HepG2 (cell line): ENCODE measurements around the gene SLC22A14. TPM values are rescaled to one million over a fixed set of nuclear protein-coding genes. Genes with fewer than 3 reads are reported as not detected.

ENCODE experiments used
- ATAC-seq: fragments of 200-7000 bp; cut with Tn5 transposase; 3 replicates; pipeline ENCODE4 v1.9.1; 2020; ENCODE audit warnings: mild to moderate bottlenecking, moderate library complexity
- BruUV-seq: library from RNA; stranded (reverse); fragments of 400-500 nt; replicated peaks from 2 replicates; lab custom pipeline; 2021; lab: Mats Ljungman, UMichigan
- CTCF ChIA-PET: fragments of 300-600 bp; formaldehyde crosslinking; extraction: SDS; loops from one replicate; lab custom pipeline; 2021; ENCODE audit warnings: low total read pairs, inconsistent platforms, low intra/inter-chr PET ratio; lab: Yijun Ruan, JAX
- POLR2A ChIA-PET: fragments of 350-600 bp; sonication (Branson Sonifier 250); formaldehyde crosslinking; loops from one replicate; lab custom pipeline; 2020; ENCODE audit warnings: antibody characterized with exemption, inconsistent platforms; lab: Yijun Ruan, JAX
- DNase-seq: peaks from one replicate; pipeline ENCODE4 v3.0.0-alpha.2; 2015; ENCODE audit warnings: low spot score
- FAIRE-seq: peaks from 3 replicates; lab custom pipeline; 2011; peaks lifted over from hg19 to GRCh38; lab: Jason Lieb, UNC
- H2AFZ ChIP-seq: one replicate; pipeline ENCODE4 v1.6.1; 2011; ENCODE audit warnings: low read length, inconsistent platforms
- H3K27ac ChIP-seq: fragments of 300-600 bp; 3 replicates; pipeline ENCODE4 v1.8.0; 2011; ENCODE audit warnings: mixed run types, mild to moderate bottlenecking, mixed read lengths, low read length, inconsistent platforms; ENCODE audit not compliant: insufficient read depth; ENCODE audit errors: extremely low read length
- H3K27me3 ChIP-seq, 2 experiments: fragments of 200-600 bp in 1 of 2; 2 replicates in 1 of 2; 3 replicates in 1 of 2; pipeline versions ENCODE4 v1.6.0 to v1.8.0; 2011; ENCODE audit warnings: low read length in 2 of 2, mild to moderate bottlenecking in 2 of 2, moderate library complexity in 2 of 2, inconsistent platforms in 1 of 2; ENCODE audit not compliant: insufficient read depth in 2 of 2, control insufficient read depth in 1 of 2
- H3K36me3 ChIP-seq, 2 experiments: fragments of 200-600 bp in 1 of 2; replicated peaks in 1 of 2; 2 replicates in 1 of 2; 3 replicates in 1 of 2; pipeline versions ENCODE4 v1.5.1 to v1.8.0; 2011; ENCODE audit warnings: low read length in 2 of 2, inconsistent platforms in 1 of 2; ENCODE audit not compliant: insufficient read depth in 2 of 2, control insufficient read depth in 1 of 2
- H3K4me1 ChIP-seq: 2 replicates; pipeline ENCODE4 v1.5.1; 2012; ENCODE audit warnings: low read length, inconsistent platforms; ENCODE audit not compliant: insufficient read depth
- H3K4me2 ChIP-seq: 2 replicates; pipeline ENCODE4 v1.6.0; 2011; ENCODE audit warnings: low read depth, low read length, inconsistent platforms
- H3K4me3 ChIP-seq, 3 experiments: fragments of 200-600 bp in 1 of 3; sonication (generic), shearing (Covaris generic) in 1 of 3; replicated peaks in 1 of 3; 2 replicates each; pipeline ENCODE4 v1.5.1; 2011 to 2016; ENCODE audit warnings: low read length in 3 of 3, inconsistent platforms in 2 of 3, low read depth in 2 of 3, mild to moderate bottlenecking in 2 of 3, control low read depth in 1 of 3, mixed read lengths in 1 of 3; ENCODE audit not compliant: insufficient read depth in 1 of 3
- H3K79me2 ChIP-seq: one replicate; pipeline ENCODE4 v1.6.1; 2011; ENCODE audit warnings: low read length, inconsistent platforms; ENCODE audit not compliant: insufficient read depth
- H3K9ac ChIP-seq: 2 replicates; pipeline ENCODE4 v1.6.0; 2011; ENCODE audit warnings: mild to moderate bottlenecking, low read depth, low read length, inconsistent platforms; ENCODE audit not compliant: insufficient read depth
- H3K9me3 ChIP-seq: 2 replicates; pipeline ENCODE4 v1.5.1; 2012; ENCODE audit warnings: mild to moderate bottlenecking, low read length
- H4K20me1 ChIP-seq: 2 replicates; pipeline ENCODE4 v1.6.0; 2011; ENCODE audit warnings: inconsistent platforms, mild to moderate bottlenecking, low read length, moderate library complexity; ENCODE audit not compliant: insufficient read depth
- EZH2 ChIP-seq: conservative IDR thresholded peaks from 2 replicates; pipeline ENCODE4 v1.6.1; 2012; ENCODE audit warnings: mild to moderate bottlenecking, low read depth, low read length, moderate library complexity
- HNF4G ChIP-seq, 2 experiments: sonication (generic) in 1 of 2; formaldehyde crosslinking in 1 of 2; IDR thresholded peaks; 2 replicates each; pipeline versions ENCODE4 v1.4.0 to v1.6.1; 2011 to 2020; ENCODE audit warnings: borderline replicate concordance in 2 of 2, low read depth in 2 of 2, mild to moderate bottlenecking in 2 of 2, low read length in 1 of 2, missing genetic modification reagents in 1 of 2, moderate library complexity in 1 of 2
- NR1H2 ChIP-seq: sonication (generic); formaldehyde crosslinking; IDR thresholded peaks from 2 replicates; pipeline ENCODE4 v1.8.1; 2022; ENCODE audit warnings: low read depth, missing genetic modification reagents, borderline replicate concordance
- SALL1 ChIP-seq: sonication (generic); formaldehyde crosslinking; IDR thresholded peaks from 2 replicates; pipeline ENCODE4 v1.8.0; 2022; ENCODE audit warnings: mild to moderate bottlenecking, missing genetic modification reagents
- TOPORS ChIP-seq: sonication (generic); formaldehyde crosslinking; IDR thresholded peaks from 2 replicates; pipeline ENCODE4 v1.8.0; 2023; ENCODE audit warnings: mild to moderate bottlenecking, missing genetic modification reagents
- ZNF260 ChIP-seq: sonication (generic); formaldehyde crosslinking; IDR thresholded peaks from 2 replicates; pipeline ENCODE4 v1.4.0; 2020; ENCODE audit warnings: missing genetic modification reagents, low read depth, mild to moderate bottlenecking, borderline replicate concordance
- ZNF446 ChIP-seq: sonication (generic); formaldehyde crosslinking; IDR thresholded peaks from 2 replicates; pipeline ENCODE4 v1.5.0; 2020; ENCODE audit warnings: mild to moderate bottlenecking, missing genetic modification reagents
- ZNF468 ChIP-seq: sonication (generic); formaldehyde crosslinking; IDR thresholded peaks from 2 replicates; pipeline ENCODE4 v1.8.0; 2022; ENCODE audit warnings: mild to moderate bottlenecking, moderate library complexity, missing genetic modification reagents
- ZNF766 ChIP-seq: sonication (generic); formaldehyde crosslinking; IDR thresholded peaks from 2 replicates; pipeline ENCODE4 v1.5.0; 2020; ENCODE audit warnings: missing genetic modification reagents, borderline replicate concordance
- WGBS: methylation state at CpG from one replicate; pipeline ENCODE4 v1.1.6; 2017; ENCODE audit warnings: low lambda C conversion rate; 5-methylcytosine and 5-hydroxymethylcytosine counted together
- in situ Hi-C: cut with HindIII; loops from 2 replicates; pipeline ENCODE4 v1.10.0; 2017; ENCODE audit warnings: low pct_unique_long_range_greater_than_20kb; ENCODE audit not compliant: extremely low pct_ligation_motif_present
- intact Hi-C: fragments of 100-400 bp; cut with micrococcal nuclease; formaldehyde crosslinking; loops from one replicate; pipeline ENCODE4 v1.10.0; 2022; ENCODE audit not compliant: unreplicated experiment
- polyA plus RNA-seq, 8 experiments: library from polyadenylated mRNA; depleted of rRNA in 3 of 8; stranded (reverse) in 7 of 8; unstranded in 1 of 8; fragments of >200 nt; fragmentation: Illumina TruSeq in 4 of 8; extraction: Trizol in 4 of 8; gene quantifications; 2 replicates each; pipeline versions ENCODE4 v1.2.1 to v1.2.3, GENCODE V29; 2011 to 2016; ENCODE audit warnings: low read depth in 4 of 8, missing spikeins in 1 of 8, mixed read lengths in 1 of 8; ENCODE audit not compliant: insufficient read depth in 1 of 8
- total RNA-seq, 5 experiments: library from RNA; depleted of rRNA; stranded (reverse); fragments of >200 nt; fragmentation: Illumina TruSeq; extraction: Trizol; gene quantifications; 2 replicates each; pipeline ENCODE4 v1.2.3, GENCODE V29; 2016; ENCODE audit warnings: low read depth in 1 of 5
- TF ChIP-seq, protein P1 (sequence below): sonication (generic); formaldehyde crosslinking; IDR thresholded peaks from 2 replicates; pipeline ENCODE4 v1.5.0; 2020; ENCODE audit warnings: mild to moderate bottlenecking, missing genetic modification reagents
- TF ChIP-seq, protein P2 (sequence below): IDR thresholded peaks from 2 replicates; pipeline ENCODE4 v1.6.1; 2016; ENCODE audit warnings: control low read depth
- TF ChIP-seq, protein P3 (sequence below): sonication (generic); formaldehyde crosslinking; IDR thresholded peaks from 2 replicates; pipeline ENCODE4 v1.5.1; 2020; ENCODE audit warnings: mild to moderate bottlenecking, moderate library complexity, missing genetic modification reagents
- TF ChIP-seq, protein P4 (sequence below): IDR thresholded peaks from 2 replicates; pipeline ENCODE4 v1.6.1; 2016

The SLC22A14 gene
- total and polyA plus RNA-seq, 2 of the 13 experiments (the other 11 are each of a cell fraction or from before 2014, with no cell fraction given), result 0.03 TPM; not detected in 1

DNA sequence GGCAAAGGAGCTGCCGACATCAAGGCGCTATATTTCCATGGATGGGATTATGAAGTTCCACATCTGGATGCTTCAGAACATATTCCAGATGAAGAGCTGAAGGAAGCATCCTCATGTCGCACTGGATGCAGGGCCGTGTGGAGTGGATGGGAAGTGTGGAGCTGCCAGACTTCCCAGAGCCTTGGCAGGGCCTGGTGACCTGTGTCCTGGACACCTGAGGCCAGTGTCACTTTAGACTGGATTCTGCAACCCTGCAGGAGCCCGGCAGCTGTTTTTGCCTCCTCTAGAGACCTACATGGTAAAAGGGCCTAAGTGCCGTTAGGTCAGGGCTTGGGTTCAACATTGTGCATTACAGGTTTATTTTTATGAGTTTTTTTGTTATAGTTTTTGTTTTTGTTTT lies 53.2 kb downstream of the SLC22A14 start (continued):
- TF ChIP-seq, protein P1, sequence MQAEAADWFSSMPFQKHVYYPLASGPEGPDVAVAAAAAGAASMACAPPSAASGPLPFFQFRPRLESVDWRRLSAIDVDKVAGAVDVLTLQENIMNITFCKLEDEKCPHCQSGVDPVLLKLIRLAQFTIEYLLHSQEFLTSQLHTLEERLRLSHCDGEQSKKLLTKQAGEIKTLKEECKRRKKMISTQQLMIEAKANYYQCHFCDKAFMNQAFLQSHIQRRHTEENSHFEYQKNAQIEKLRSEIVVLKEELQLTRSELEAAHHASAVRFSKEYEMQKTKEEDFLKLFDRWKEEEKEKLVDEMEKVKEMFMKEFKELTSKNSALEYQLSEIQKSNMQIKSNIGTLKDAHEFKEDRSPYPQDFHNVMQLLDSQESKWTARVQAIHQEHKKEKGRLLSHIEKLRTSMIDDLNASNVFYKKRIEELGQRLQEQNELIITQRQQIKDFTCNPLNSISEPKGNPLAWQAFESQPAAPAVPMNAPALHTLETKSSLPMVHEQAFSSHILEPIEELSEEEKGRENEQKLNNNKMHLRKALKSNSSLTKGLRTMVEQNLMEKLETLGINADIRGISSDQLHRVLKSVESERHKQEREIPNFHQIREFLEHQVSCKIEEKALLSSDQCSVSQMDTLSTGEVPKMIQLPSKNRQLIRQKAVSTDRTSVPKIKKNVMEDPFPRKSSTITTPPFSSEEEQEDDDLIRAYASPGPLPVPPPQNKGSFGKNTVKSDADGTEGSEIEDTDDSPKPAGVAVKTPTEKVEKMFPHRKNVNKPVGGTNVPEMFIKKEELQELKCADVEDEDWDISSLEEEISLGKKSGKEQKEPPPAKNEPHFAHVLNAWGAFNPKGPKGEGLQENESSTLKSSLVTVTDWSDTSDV (CRISPR knock-in tag), result no peak
- no peak for TF ChIP-seq TOPORS (CRISPR knock-in tag)
- TF ChIP-seq HNF4G (IDR thresholded peaks at IDR 0.05; ENCODE audit: borderline replicate concordance, low read depth, low read length), result no peak
- TF ChIP-seq HNF4G (CRISPR knock-in tag; IDR thresholded peaks at IDR 0.05; ENCODE audit: borderline replicate concordance, low read depth), result no peak

DNA sequence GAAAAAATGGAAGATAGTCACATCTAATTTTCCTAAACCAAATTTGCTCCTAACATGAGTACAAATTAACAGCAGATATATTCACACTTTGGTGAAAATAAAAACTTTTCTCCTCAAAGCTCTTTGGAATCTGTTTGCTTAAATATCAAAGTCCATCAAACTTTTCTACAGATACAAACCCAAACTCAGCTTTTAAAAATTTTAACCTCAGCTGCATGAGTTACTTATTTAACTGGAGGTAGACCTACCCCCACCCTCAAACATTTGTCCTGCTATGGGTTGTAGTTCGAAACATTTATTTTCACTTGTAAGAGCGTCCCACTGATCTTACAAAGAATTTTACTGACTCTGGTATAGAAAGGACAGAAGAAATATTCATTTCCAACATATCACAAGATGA lies 55.6 kb downstream of the SLC22A14 start:
- H2AFZ ChIP-seq, result no peak overlapping the region
- BruUV-seq, result no TSS peak
- H3K9ac ChIP-seq, result no peak overlapping the region
- in situ Hi-C loops (no loop called here), intact Hi-C loops (no loop called here)
- H3K27ac ChIP-seq, result no peak overlapping the region
- ChIA-PET CTCF (no interaction called here), POLR2A (interaction anchor here (1.1 kb wide), 1 partner anchor 9 kb away, joined by 4 read pairs; the partner anchor contains the start of gene XYLB)
- H3K27me3 ChIP-seq, result peaks cover 0 to 11% of the 10 kb centered on the region in 2 experiments; a peak in 2 of 5 replicates
- 0% methylated on average over 2 of the region's 2 CpGs for WGBS
- no peak for DNase-seq
- no peaks in the 10 kb centered on the region for H3K36me3 ChIP-seq
- no peaks in the 10 kb centered on the region for H3K79me2 ChIP-seq
- H3K4me2 ChIP-seq, result 0 out of 2 replicates have a peak overlapping the region, but pooled peaks have one; percentile 4
- H3K4me1 ChIP-seq, result peaks cover 9% of the 10 kb centered on the region
- H3K9me3 ChIP-seq, result no peaks in the 10 kb centered on the region
- H3K4me3 ChIP-seq, result no peak overlapping the region
- FAIRE-seq, result no peak
- H4K20me1 ChIP-seq, result no peaks in the 10 kb centered on the region
- no peak for ATAC-seq
- TF ChIP-seq ZNF260 (CRISPR knock-in tag) (no peak), ZNF446 (CRISPR knock-in tag) (no peak), SALL1 (no peak), ZNF468 (CRISPR knock-in tag) (no peak), EZH2 (no peak), ZNF766 (CRISPR knock-in tag) (no peak), NR1H2 (CRISPR knock-in tag) (no peak)
- TF ChIP-seq, protein P2, sequence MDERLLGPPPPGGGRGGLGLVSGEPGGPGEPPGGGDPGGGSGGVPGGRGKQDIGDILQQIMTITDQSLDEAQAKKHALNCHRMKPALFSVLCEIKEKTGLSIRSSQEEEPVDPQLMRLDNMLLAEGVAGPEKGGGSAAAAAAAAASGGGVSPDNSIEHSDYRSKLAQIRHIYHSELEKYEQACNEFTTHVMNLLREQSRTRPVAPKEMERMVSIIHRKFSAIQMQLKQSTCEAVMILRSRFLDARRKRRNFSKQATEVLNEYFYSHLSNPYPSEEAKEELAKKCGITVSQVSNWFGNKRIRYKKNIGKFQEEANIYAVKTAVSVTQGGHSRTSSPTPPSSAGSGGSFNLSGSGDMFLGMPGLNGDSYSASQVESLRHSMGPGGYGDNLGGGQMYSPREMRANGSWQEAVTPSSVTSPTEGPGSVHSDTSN, result no peak
- TF ChIP-seq, protein P3, sequence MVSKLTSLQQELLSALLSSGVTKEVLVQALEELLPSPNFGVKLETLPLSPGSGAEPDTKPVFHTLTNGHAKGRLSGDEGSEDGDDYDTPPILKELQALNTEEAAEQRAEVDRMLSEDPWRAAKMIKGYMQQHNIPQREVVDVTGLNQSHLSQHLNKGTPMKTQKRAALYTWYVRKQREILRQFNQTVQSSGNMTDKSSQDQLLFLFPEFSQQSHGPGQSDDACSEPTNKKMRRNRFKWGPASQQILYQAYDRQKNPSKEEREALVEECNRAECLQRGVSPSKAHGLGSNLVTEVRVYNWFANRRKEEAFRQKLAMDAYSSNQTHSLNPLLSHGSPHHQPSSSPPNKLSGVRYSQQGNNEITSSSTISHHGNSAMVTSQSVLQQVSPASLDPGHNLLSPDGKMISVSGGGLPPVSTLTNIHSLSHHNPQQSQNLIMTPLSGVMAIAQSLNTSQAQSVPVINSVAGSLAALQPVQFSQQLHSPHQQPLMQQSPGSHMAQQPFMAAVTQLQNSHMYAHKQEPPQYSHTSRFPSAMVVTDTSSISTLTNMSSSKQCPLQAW (CRISPR knock-in tag), result no peak
- TF ChIP-seq, protein P4, sequence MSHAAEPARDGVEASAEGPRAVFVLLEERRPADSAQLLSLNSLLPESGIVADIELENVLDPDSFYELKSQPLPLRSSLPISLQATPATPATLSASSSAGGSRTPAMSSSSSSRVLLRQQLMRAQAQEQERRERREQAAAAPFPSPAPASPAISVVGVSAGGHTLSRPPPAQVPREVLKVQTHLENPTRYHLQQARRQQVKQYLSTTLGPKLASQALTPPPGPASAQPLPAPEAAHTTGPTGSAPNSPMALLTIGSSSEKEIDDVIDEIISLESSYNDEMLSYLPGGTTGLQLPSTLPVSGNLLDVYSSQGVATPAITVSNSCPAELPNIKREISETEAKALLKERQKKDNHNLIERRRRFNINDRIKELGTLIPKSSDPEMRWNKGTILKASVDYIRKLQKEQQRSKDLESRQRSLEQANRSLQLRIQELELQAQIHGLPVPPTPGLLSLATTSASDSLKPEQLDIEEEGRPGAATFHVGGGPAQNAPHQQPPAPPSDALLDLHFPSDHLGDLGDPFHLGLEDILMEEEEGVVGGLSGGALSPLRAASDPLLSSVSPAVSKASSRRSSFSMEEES, result no peak
